GM12875 (cell line): ENCODE data around the gene PLA2G4F.

ENCODE experiments used
- H3K4me3 ChIP-seq: one replicate; pipeline ENCODE4 v1.5.1; 2011; ENCODE audit warnings: low read depth, low read length, control low read depth
- TF ChIP-seq, protein P1 (sequence below): IDR thresholded peaks from 2 replicates; pipeline ENCODE4 v1.5.1; 2011; ENCODE audit warnings: low read depth, mild to moderate bottlenecking, control low read depth, inconsistent platforms, low read length, moderate library complexity, borderline replicate concordance; ENCODE audit not compliant: insufficient read depth

PLA2G4F gene

GRCh38 chr15:42137461-42138261 is 18.8 kb downstream of the PLA2G4F start:
- H3K4me3 ChIP-seq: no peak overlapping the region
- TF ChIP-seq, protein P1, sequence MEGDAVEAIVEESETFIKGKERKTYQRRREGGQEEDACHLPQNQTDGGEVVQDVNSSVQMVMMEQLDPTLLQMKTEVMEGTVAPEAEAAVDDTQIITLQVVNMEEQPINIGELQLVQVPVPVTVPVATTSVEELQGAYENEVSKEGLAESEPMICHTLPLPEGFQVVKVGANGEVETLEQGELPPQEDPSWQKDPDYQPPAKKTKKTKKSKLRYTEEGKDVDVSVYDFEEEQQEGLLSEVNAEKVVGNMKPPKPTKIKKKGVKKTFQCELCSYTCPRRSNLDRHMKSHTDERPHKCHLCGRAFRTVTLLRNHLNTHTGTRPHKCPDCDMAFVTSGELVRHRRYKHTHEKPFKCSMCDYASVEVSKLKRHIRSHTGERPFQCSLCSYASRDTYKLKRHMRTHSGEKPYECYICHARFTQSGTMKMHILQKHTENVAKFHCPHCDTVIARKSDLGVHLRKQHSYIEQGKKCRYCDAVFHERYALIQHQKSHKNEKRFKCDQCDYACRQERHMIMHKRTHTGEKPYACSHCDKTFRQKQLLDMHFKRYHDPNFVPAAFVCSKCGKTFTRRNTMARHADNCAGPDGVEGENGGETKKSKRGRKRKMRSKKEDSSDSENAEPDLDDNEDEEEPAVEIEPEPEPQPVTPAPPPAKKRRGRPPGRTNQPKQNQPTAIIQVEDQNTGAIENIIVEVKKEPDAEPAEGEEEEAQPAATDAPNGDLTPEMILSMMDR: peak; percentile 50; the same call in 1 of the 2 replicates

- no peak overlapping the region for H3K4me3 ChIP-seq
- TF ChIP-seq, protein P1: no peak
These were observed 19.9 kb downstream of the PLA2G4F start for GRCh38 chr15:42136513-42136912.

DNA sequence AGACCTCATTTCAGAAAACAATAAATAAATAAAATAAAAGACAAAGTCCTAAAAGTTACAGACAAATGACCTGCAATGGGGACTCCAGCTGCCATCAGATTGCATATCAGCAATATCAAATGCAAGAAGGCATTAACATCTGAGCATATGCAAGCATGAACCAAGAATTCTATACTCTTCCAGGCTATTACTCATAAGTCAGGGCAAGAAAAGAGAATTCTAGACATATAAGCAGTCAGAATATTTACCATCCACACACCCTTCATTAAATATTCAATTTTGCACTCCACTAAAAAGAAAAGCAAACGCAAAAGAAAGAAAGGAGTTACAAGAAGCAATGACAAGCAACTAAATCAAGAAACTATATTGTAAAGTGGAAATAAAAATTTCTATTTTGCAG is 21.1 kb downstream of the PLA2G4F start:
- H3K4me3 ChIP-seq: no peak overlapping the region
- TF ChIP-seq, protein P1: no peak

- TF ChIP-seq, protein P1: no peak
These were observed 21.7 kb downstream of the PLA2G4F start for GRCh38 chr15:42134617-42135245.

GRCh38 chr15:42133886-42134502 is 22.4 kb downstream of the PLA2G4F start:
- TF ChIP-seq, protein P1: peak; percentile 85
- H3K4me3 ChIP-seq: no peak overlapping the region

More at GRCh38 chr15:42134617-42135245, 21.7 kb downstream of the PLA2G4F start:
- H3K4me3 ChIP-seq: no peak overlapping the region

DNA sequence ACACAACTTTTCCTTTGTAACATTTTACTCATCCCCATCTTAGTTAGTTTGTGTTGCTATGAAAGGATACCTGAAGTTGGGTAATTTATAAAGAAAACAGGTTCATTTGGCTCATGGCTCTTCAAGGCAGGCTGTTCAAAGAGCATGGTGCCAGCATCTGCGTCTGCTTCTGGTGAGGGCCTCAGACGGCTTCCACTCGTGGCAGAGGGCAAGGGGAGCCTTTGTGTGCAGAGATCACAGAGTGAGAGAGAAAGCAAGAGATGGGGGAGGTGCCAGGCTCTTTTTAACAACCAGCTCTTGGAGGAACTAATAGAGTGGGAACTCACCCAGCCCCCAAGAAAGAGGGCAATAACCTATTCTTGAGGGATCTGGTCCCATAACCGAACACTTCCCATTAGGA is 23.1 kb downstream of the PLA2G4F start:
- no peak overlapping the region for H3K4me3 ChIP-seq
- TF ChIP-seq, protein P1: no peak
